Activated CD4-positive, alpha-beta T cell treated with anti-CD3 and anti-CD28 coated beads for 48 hours (primary cell): ENCODE measurements around the gene VASH1.

Source experiments
- DNase-seq: peaks from one replicate; pipeline ENCODE4 v3.0.0-alpha.2; 2020

Gene VASH1

DNA sequence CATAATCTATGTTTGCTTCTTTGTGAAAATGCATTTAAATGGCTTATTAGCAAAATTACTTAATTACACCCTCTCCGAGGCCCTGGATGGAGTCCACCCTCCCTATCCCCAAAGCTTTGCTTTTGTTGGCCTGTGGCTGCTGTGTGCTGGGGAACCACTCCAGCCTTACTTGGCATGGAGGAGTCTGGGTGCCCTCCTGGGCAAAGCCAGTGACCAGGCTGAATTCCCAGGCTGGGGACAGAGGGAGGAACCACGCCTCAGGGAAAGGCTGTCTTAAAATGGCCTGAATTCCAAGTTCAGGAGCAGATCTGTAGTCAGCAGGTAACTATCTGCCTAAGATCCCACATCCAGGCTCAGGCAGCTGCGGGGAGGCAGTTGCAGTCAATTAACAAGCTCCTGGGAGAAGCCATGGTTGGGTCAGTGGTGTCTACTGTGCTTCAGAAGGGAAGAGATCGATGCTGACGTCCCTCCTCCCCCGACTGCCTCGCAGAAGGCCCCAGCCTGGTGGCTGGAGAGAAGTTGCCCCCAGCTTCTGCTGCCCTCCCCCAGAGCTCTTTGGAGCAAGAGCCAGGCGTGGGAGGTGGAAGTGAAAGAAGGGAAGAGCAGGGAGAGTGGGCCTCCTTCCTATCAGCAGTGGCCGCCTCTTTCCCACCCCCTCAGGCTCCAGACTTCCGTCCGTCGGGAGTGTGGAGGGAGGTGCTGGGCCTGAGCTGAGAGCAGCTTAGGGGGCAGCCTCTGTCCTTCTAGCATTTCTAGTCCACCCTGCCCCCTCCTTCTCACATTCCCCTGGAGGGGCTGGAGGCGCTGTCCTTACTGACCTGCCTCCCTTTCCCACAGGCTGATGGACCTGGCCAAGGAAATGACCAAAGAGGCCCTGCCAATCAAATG, 11.3 kb downstream of the VASH1 start:
- DNase-seq: no peak

DNA sequence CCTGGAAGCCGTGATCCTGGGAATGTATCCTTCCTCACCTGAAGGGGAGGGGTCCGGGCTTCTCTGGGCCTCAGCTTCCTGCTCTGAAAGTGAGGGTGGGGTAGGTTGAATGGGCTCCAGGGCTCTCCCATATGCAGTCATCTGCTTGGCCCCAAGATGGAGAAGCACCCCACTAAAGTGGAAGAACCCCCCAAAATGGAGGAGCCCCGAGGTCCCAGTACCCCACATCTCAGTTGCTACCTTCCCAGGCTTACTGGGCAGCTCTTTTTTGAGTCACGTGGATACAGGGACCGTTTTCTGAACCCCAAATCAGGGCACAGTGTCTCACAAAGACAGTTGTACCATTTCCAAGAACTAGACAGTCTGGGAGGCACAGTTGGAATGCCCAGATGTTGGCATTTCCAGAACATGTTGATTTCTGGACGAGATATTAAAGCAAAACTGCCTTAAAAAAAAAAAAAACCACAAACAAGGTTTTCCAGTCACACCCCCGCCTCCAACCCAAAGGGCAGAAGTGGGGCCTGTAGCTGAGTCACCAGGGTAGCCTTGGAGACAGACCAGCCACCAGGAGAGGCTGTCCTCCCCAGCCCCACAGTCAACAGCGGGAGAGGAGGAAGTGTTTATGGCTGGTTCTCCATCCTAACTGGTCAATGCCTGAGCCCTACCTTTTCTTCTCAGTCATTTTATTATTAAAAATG, 12.1 kb downstream of the VASH1 start:
- peak; percentile 39 for DNase-seq

GRCh38 chr14:76773956-76774820, 12.9 kb downstream of the VASH1 start:
- DNase-seq: no peak

- DNase-seq: no peak
These were observed 13.8 kb downstream of the VASH1 start for GRCh38 chr14:76774821-76775694.

- DNase-seq: no peak
These were observed 14.6 kb downstream of the VASH1 start for GRCh38 chr14:76775695-76776427.

GRCh38 chr14:76776428-76777251, 15.4 kb downstream of the VASH1 start:
- no peak for DNase-seq

- DNase-seq: no peak
These were observed 16.5 kb downstream of the VASH1 start for GRCh38 chr14:76777721-76778120.

DNA sequence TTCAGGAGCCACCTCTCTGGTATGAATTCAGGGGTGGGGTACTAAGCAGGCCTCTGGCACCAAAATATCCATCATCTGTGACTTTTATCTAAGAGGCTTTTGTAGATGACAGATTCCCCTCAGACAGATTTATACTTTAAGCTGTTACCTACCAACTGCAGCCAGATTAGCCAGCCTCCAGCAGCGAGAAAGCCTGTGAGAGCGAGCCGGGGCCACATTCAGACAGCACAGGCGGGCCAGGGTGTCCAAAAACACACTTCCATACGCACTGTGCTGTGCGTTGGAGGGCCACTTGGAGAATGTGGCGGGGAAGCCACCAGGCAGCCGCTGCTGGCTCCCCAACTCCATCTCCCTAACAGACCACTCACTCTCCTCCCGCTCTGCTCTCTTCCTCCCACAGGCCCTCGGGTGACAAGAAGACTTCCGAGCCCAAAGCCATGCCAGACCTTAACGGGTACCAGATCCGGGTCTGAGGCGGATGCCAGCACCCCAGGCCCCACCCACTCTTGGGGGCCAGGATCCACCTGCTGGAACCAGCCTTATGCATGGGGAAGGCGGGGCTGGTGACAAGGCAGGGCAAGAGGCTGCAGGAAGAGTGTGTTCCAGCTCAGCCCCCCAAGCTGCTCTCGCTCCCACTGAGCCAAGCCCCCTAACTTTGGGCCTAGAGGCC, 17.4 kb downstream of the VASH1 start:
- no peak for DNase-seq

DNA sequence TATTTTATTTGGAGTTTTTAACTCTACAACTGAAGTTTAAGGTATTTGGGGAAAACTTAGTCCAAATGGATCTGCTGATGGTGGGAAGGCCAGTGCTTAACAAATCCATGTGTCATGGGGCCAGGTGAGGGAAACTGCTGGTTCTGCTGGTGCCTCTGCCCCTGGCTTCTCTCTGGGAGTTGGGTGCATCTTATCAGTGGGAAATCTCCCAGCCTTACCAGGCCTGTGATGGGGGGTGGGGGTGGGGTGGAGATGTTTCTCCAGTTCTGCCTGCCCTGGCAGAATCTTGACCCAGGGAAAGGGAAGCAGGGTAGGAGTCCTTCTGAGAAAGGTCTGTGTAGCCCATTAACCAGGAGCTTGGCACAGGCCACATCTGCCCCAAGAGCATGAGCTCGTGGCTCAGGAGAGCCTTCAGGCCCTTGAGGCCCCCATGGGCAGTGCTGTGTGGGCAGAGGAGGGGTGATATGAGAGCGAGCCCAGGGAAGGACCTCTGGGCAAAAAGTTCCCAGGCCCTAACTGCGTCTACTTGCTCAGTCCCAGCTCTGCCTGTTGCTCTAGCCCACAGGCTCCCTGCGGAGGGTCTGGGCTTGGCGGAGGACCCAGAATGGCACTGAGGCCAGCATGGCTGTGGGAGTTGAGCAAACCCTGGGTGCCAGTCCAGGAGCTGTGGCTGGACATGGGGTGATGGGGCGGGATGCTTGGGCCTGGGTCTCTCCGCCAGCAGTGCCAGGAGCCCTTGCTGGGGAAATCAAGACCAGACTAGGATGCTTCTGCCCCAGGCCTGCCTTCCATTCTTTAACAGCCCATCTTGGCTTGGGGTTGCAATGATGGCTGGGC, 18.2 kb downstream of the VASH1 start:
- no peak for DNase-seq

DNA sequence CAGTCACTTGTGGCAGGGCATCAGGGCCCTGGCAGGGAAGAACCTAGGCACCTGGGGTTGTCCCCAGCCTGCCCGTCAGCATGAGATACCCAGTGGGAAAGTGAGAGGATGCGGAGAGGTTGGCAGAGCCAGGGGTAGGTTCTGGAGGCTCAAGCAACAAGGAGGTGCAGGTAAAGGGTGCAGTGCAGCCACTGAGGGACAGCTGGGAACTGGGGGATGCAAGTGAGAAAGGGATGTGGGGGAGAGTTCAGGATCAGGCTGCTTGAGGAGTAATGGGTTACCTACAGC, 18.7 kb downstream of the VASH1 start:
- DNase-seq: no peak

DNA sequence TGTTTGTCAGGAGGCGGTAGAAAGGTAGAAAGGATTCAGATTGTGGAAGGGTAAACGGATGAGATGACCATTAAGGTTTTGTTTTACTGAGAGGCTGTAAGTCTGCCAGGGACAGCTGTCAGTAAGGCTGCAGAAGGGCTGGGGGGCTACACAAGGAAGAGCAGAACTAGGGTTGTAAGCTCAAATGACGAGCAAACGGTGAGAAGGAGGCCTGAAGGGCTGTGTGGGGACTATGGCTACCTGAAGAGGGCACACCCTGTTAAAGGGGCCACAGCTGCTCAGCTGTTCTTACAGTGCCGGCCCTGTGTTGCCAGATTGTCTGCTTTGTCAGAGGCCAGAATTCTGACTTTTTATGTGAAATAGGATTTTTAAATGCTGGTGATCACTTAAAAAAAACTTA, 19.1 kb downstream of the VASH1 start:
- DNase-seq: no peak

GRCh38 chr14:76780875-76781647, 19.8 kb downstream of the VASH1 start:
- no peak for DNase-seq

GRCh38 chr14:76781648-76782051, 20.4 kb downstream of the VASH1 start:
- peak; percentile 28 for DNase-seq

GRCh38 chr14:76782115-76782884, 21.0 kb downstream of the VASH1 start:
- no peak for DNase-seq

DNA sequence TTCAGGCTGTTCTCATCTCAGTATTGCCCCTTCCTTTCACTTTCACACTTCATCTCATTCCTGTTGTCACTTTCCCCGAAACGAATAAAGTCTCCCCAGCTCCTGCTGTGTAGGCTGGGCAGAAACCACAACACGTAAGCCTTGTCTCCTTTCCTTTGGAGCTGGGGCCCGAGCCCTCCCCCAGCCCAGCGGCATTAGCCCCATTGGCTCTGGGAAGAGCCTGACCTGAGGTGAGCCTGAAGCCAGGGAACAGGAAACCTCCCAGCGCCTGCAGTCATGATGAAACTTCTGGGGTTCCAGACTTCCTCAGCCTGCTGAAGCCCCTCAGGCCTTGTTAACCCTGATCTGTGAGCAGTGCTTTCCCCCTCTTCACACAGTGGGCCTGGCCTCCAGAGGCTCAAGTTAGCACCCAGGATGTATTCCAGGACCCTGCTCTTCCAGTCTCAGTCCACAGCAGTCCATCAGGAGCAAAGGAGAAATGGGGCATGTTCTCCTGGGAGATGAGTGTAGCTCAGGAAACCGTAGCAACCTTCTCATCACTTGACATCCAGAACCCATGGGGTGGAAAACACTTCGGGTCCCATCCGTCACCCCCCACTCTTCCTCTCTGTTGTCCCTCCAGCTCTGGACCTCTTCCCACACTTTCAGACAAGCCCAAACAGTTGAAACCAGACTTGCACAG, 21.8 kb downstream of the VASH1 start:
- DNase-seq: peak; percentile 36

- DNase-seq: no peak
These were observed 23.1 kb downstream of the VASH1 start for GRCh38 chr14:76784266-76784874.

DNA sequence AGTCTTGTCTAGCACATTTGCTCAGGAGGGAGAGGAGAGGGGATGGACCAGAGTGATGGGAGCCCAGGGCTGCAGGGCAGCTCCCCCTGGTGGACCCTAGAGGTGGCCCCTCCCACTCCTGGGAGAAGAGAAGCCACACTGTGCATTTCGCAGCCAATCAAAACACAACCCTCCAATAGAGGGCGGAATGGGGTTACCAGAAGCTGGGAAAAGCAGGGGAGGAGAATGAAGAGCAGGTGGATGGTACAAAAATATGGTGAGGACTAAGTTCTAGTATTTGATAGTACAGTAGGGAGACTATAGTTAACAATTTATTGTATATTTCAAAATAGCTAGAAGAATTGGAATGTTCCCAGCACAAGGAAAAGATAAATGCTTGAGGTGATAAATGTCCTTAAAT, 23.6 kb downstream of the VASH1 start:
- DNase-seq: peak; percentile 72
